A673 (cell line): ENCODE results near the gene MEG3. TPM values are rescaled to one million over a fixed set of nuclear protein-coding genes. Genes with fewer than 3 reads are reported as not detected.

Experiments used
- BruUV-seq: library from RNA; stranded (reverse); fragments of 400-500 nt; replicated peaks from 2 replicates; lab custom pipeline; 2021; lab: Mats Ljungman, UMichigan
- CTCF ChIA-PET: fragments of 300-600 bp; sonication (Branson Sonifier 250); formaldehyde crosslinking; loops from one replicate; lab custom pipeline; 2022; ENCODE audit warnings: antibody characterized with exemption; lab: Charles Lee
- POLR2A ChIA-PET: fragments of 300-600 bp; sonication (Branson Sonifier 250); formaldehyde crosslinking; loops from one replicate; lab custom pipeline; 2022; ENCODE audit warnings: antibody characterized with exemption; ENCODE audit not compliant: low non-redundant PET; lab: Charles Lee
- DNase-seq: peaks from one replicate; pipeline ENCODE4 v3.0.0-alpha.2; 2015; ENCODE audit warnings: low spot score
- H3K27ac ChIP-seq: fragments of 200-600 bp; sonication (generic); 2 replicates; pipeline ENCODE4 v1.5.1; 2016; ENCODE audit warnings: mixed run types, low read depth, mild to moderate bottlenecking, mixed read lengths, antibody characterized with exemption, low read length; ENCODE audit not compliant: poor library complexity, severe bottlenecking
- H3K27me3 ChIP-seq: fragments of 200-600 bp; sonication (generic); replicated peaks from 2 replicates; pipeline ENCODE4 v1.6.1; 2017; ENCODE audit warnings: mixed run types, low read depth, mild to moderate bottlenecking, mixed read lengths, antibody characterized with exemption, low read length; ENCODE audit not compliant: insufficient read depth, poor library complexity
- H3K36me3 ChIP-seq: fragments of 200-600 bp; sonication (generic); 2 replicates; pipeline ENCODE4 v1.6.1; 2016; ENCODE audit warnings: mixed run types, mild to moderate bottlenecking, mixed read lengths, antibody characterized with exemption, low read length; ENCODE audit not compliant: insufficient read depth, poor library complexity, severe bottlenecking
- H3K4me1 ChIP-seq: fragments of 200-600 bp; sonication (generic); 2 replicates; pipeline ENCODE4 v1.6.1; 2017; ENCODE audit warnings: mixed run types, mild to moderate bottlenecking, mixed read lengths, antibody characterized with exemption, low read length; ENCODE audit not compliant: insufficient read depth, poor library complexity, severe bottlenecking
- H3K4me3 ChIP-seq: fragments of 200-600 bp; sonication (generic); 2 replicates; pipeline ENCODE4 v1.5.1; 2016; ENCODE audit warnings: low read depth, mixed run types, mild to moderate bottlenecking, mixed read lengths, low read length; ENCODE audit not compliant: poor library complexity, severe bottlenecking
- H3K9me3 ChIP-seq: fragments of 200-600 bp; sonication (generic); 2 replicates; pipeline ENCODE4 v1.6.1; 2016; ENCODE audit warnings: mixed run types, low read depth, mild to moderate bottlenecking, mixed read lengths, antibody characterized with exemption, low read length; ENCODE audit not compliant: poor library complexity, severe bottlenecking
- EZH2 ChIP-seq: fragments of 200-600 bp; sonication (generic); IDR thresholded peaks from 2 replicates; pipeline ENCODE4 v1.6.1; 2017; ENCODE audit warnings: borderline replicate concordance, low read depth, mild to moderate bottlenecking, mixed read lengths, antibody characterized with exemption, low read length; ENCODE audit not compliant: poor library complexity, severe bottlenecking
- intact Hi-C: fragments of 100-400 bp; cut with micrococcal nuclease; formaldehyde crosslinking; loops from one replicate; pipeline ENCODE4 v1.10.0; 2022; ENCODE audit not compliant: unreplicated experiment
- total RNA-seq: library from RNA; stranded (reverse); gene quantifications from 2 replicates; pipeline ENCODE4 v1.2.3, GENCODE V29; 2021
- TF ChIP-seq, protein P1 (sequence below): fragments of 300-800, 200-600 bp; sonication (generic); conservative IDR thresholded peaks from 2 replicates; pipeline ENCODE4 v1.5.1; 2017; ENCODE audit warnings: low read depth, mild to moderate bottlenecking, antibody characterized with exemption, low read length, moderate library complexity, mixed read lengths

The MEG3 gene
- total RNA-seq, 1 experiment from 2014 or later, result 58.7 TPM

DNA sequence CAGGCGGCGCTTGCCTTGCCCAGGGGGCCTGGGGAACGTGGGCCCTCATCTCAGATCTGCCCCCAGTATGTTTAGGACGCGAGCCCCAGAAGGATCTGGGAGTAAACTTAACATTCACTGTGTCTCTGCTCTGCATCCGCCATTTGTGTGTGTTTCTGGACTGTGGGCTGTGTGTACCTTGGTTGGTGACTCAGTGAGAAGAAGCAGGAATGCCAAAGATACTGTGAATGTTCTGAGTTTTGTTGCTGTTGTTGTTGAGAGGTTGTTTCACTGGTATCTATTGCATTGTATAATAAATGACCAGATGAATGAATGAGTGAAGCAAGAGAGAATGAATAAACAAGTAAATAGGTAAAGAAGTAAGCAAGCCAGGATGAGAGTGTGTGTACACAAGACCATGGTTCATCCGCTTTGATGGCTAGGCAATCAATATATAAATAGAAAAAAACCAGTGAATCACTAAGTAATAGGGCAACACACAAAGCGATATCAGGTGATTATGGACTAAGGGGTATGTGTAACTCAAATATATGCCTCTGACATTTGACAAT is 20.5 kb downstream of the MEG3 start:
- Histone ChIP-seq H3K27ac (no peak overlapping the region), H3K4me1 (peaks cover 22% of the 10 kb centered on the region), H3K9me3 (no peaks in the 10 kb centered on the region), H3K4me3 (no peak overlapping the region), H3K27me3 (no peaks in the 10 kb centered on the region), H3K36me3 (no peaks in the 10 kb centered on the region)
- intact Hi-C loops, result no loop called here
- ChIA-PET POLR2A (no interaction called here), CTCF (no interaction called here)
- BruUV-seq, result no TSS peak
- TF ChIP-seq, protein P1, sequence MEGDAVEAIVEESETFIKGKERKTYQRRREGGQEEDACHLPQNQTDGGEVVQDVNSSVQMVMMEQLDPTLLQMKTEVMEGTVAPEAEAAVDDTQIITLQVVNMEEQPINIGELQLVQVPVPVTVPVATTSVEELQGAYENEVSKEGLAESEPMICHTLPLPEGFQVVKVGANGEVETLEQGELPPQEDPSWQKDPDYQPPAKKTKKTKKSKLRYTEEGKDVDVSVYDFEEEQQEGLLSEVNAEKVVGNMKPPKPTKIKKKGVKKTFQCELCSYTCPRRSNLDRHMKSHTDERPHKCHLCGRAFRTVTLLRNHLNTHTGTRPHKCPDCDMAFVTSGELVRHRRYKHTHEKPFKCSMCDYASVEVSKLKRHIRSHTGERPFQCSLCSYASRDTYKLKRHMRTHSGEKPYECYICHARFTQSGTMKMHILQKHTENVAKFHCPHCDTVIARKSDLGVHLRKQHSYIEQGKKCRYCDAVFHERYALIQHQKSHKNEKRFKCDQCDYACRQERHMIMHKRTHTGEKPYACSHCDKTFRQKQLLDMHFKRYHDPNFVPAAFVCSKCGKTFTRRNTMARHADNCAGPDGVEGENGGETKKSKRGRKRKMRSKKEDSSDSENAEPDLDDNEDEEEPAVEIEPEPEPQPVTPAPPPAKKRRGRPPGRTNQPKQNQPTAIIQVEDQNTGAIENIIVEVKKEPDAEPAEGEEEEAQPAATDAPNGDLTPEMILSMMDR, result no peak
- no peak for TF ChIP-seq EZH2
- no peak for DNase-seq

DNA sequence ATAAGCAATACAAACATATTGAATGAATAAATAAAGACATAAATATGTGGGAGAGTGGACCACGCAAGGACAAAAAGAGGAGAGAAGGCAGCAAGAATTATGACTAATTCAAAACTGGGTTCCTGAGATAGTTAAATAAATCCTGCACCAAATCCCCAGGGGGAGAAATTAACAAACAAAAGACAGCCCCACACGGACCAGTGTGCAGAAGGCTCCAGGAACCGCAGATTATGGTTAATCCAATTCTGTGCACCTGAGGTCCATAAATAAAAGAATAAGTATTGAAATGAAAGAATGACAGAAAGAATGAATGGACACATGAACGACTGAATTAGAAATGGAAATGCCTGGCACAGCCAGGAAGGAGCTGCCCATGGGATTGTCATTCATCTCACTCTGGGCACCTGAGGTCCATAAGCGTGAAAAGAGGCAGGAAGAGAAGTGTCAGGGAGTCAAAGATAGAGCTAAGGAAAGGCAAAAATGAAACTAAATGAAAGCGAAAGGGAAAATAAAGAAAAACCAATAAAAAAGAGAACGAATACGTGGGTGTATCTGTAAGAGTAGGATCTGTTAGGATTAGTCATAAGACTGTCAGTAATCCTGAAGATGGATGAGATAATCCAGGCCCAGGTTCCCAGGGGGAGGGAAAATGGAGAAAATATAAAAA is 23.3 kb downstream of the MEG3 start:
- POLR2A ChIA-PET, result no interaction called here
- CTCF ChIA-PET, result no interaction called here

DNA sequence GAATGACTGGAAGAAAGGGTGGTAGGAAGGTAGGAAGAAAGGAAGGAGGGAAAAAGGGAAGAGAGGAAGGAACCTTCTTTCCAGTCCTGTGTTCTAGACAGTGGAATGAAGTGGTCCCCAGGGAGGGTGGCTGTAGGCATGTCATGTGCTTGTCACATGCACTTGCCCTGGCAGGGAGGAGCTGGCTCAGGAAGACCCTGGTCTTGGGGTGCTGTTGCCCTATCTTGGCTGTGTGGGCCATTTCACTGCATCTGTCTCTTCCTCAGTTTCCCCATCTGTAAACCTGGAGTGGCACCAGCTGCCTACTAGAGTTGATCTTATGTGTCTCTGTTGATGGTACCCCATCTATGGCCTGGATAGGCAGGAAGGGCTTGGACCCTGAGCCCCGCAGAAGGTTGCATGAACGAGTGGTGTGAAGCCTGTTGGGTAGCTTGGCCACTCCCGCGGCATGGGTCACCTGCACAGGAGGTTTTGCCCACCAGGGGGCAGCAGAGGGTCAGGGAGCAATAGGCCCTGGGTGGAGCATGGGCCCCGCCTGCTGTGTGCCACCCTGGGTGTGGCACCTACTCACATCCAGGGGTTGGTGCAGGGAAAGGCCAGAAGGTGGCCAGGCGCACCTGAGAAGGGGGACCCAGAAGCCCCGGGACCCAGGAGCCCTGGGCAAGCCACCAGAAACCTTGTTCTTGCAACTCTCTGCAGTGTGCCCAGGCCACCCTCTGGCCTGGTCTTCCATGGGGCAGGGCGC is 25.1 kb downstream of the MEG3 start:
- DNase-seq, result peak; percentile 76
- CTCF ChIA-PET, result interaction anchor here (0.7 to 1.6 kb wide), 3 partner anchors 29 to 384 kb away, joined by 3 to 6 read pairs (median 5); no protein-coding TSS in a partner anchor
- no peak for TF ChIP-seq EZH2
- TF ChIP-seq, protein P1, result peak; percentile 90
- Histone ChIP-seq H3K4me3 (no peak overlapping the region), H3K9me3 (no peaks in the 10 kb centered on the region), H3K36me3 (no peaks in the 10 kb centered on the region), H3K27me3 (no peaks in the 10 kb centered on the region), H3K4me1 (peaks cover 17% of the 10 kb centered on the region), H3K27ac (no peak overlapping the region)
- intact Hi-C loops, result loop anchor here (5.0 kb wide), 3 partner anchors 36 to 386 kb away; partner anchors contain the start of gene RTL1
- POLR2A ChIA-PET, result no interaction called here
- BruUV-seq, result no TSS peak

More for the DNA sequence above, 23.3 kb downstream of the MEG3 start:
- Histone ChIP-seq H3K27me3 (no peaks in the 10 kb centered on the region), H3K36me3 (no peaks in the 10 kb centered on the region), H3K27ac (no peak overlapping the region), H3K4me1 (peaks cover 17% of the 10 kb centered on the region), H3K4me3 (no peak overlapping the region), H3K9me3 (no peaks in the 10 kb centered on the region)
- intact Hi-C loops, result no loop called here
- TF ChIP-seq, protein P1, result no peak
- no peak for TF ChIP-seq EZH2
- BruUV-seq, result no TSS peak
- peak; percentile 45 for DNase-seq
